Endothelial cell of umbilical vein (primary cell): ENCODE measurements around the gene NRXN3. TPM values are rescaled to one million over a fixed set of nuclear protein-coding genes. Genes with fewer than 3 reads are reported as not detected.

Experiments
- BruUV-seq: library from RNA; stranded (reverse); fragments of 400-500 nt; replicated peaks from 2 replicates; lab custom pipeline; 2021; lab: Mats Ljungman, UMichigan
- CTCF ChIA-PET: fragments of 300-600, 350-600 bp; sonication (Branson Sonifier 250); formaldehyde crosslinking; loops from one replicate; lab custom pipeline; 2021; ENCODE audit warnings: antibody characterized with exemption, inconsistent platforms; lab: Charles Lee
- POLR2A ChIA-PET: fragments of 300-600, 350-600 bp; sonication (Branson Sonifier 250); formaldehyde crosslinking; loops from one replicate; lab custom pipeline; 2021; ENCODE audit warnings: antibody characterized with exemption, inconsistent platforms; lab: Charles Lee
- DNase-seq: peaks from one replicate; pipeline ENCODE4 v3.0.0-alpha.2; 2011; ENCODE audit warnings: low read depth, low spot score
- FAIRE-seq: peaks from 2 replicates; lab custom pipeline; 2011; peaks lifted over from hg19 to GRCh38; lab: Jason Lieb, UNC
- H2AFZ ChIP-seq: 2 replicates; pipeline ENCODE4 v1.6.0; 2012; ENCODE audit warnings: low read depth, low read length, control low read depth, inconsistent platforms
- H3K27ac ChIP-seq: 2 replicates; pipeline ENCODE4 v1.5.1; 2011; ENCODE audit warnings: low read depth, mild to moderate bottlenecking, control low read depth, low read length, moderate library complexity; ENCODE audit not compliant: insufficient read depth
- H3K27me3 ChIP-seq, 2 experiments: 2 replicates each; pipeline versions ENCODE4 v1.6.0 to v1.6.1; 2011; ENCODE audit warnings: low read length in 2 of 2, mixed read lengths in 1 of 2; ENCODE audit not compliant: control insufficient read depth in 2 of 2, insufficient read depth in 2 of 2
- H3K36me3 ChIP-seq, 2 experiments: 2 replicates in 1 of 2; 3 replicates in 1 of 2; pipeline ENCODE4 v1.5.1; 2011; ENCODE audit warnings: low read length in 2 of 2, mild to moderate bottlenecking in 1 of 2, moderate library complexity in 1 of 2; ENCODE audit not compliant: control insufficient read depth in 2 of 2, insufficient read depth in 2 of 2; ENCODE audit errors: extremely low read depth in 1 of 2
- H3K4me1 ChIP-seq: 3 replicates; pipeline ENCODE4 v1.5.1; 2011; ENCODE audit warnings: mild to moderate bottlenecking, low read length; ENCODE audit not compliant: control insufficient read depth, insufficient read depth; ENCODE audit errors: extremely low read depth
- H3K4me2 ChIP-seq: 2 replicates; pipeline ENCODE4 v1.6.1; 2011; ENCODE audit warnings: low read length, control low read depth, mixed read lengths; ENCODE audit not compliant: insufficient read depth
- H3K4me3 ChIP-seq, 3 experiments: fragments of 200-600 bp in 1 of 3; sonication (generic), shearing (Covaris generic) in 1 of 3; replicated peaks in 1 of 3; 2 replicates each; pipeline ENCODE4 v1.5.1; 2011 to 2016; ENCODE audit warnings: control low read depth in 3 of 3, low read length in 3 of 3, mild to moderate bottlenecking in 2 of 3, inconsistent platforms in 1 of 3, low read depth in 1 of 3, moderate library complexity in 1 of 3; ENCODE audit not compliant: insufficient read depth in 1 of 3
- H3K79me2 ChIP-seq: 2 replicates; pipeline ENCODE4 v1.6.0; 2012; ENCODE audit warnings: low read length, inconsistent platforms; ENCODE audit not compliant: control insufficient read depth, insufficient read depth
- H3K9ac ChIP-seq: replicated peaks from 2 replicates; pipeline ENCODE3; 2011; ENCODE audit warnings: low read length, control low read depth; ENCODE audit not compliant: insufficient read depth; ENCODE audit errors: extremely low read depth
- H3K9me1 ChIP-seq: replicated peaks from 3 replicates; pipeline ENCODE4 v1.6.0; 2011; ENCODE audit warnings: mild to moderate bottlenecking, low read length; ENCODE audit not compliant: control insufficient read depth, insufficient read depth; ENCODE audit errors: extremely low read depth
- H3K9me3 ChIP-seq: replicated peaks from 2 replicates; pipeline ENCODE4 v1.5.1; 2012; ENCODE audit warnings: low read length, inconsistent platforms; ENCODE audit not compliant: control insufficient read depth, insufficient read depth
- H4K20me1 ChIP-seq: replicated peaks from 2 replicates; pipeline ENCODE3; 2011; ENCODE audit warnings: mild to moderate bottlenecking, low read length; ENCODE audit not compliant: control insufficient read depth, insufficient read depth; ENCODE audit errors: extremely low read depth
- EZH2 ChIP-seq: IDR thresholded peaks from 2 replicates; pipeline ENCODE4 v1.6.1; 2012; ENCODE audit warnings: borderline replicate concordance, low read depth, mild to moderate bottlenecking, moderate library complexity, low read length, inconsistent platforms; ENCODE audit not compliant: severe bottlenecking
- FOS ChIP-seq: IDR thresholded peaks from 2 replicates; pipeline ENCODE4 v1.6.1; 2011; ENCODE audit warnings: mild to moderate bottlenecking, low read length, moderate library complexity, borderline replicate concordance; ENCODE audit not compliant: insufficient read depth
- GATA2 ChIP-seq: IDR thresholded peaks from 2 replicates; pipeline ENCODE4 v1.7.0; 2011; ENCODE audit warnings: low read depth, mild to moderate bottlenecking, moderate library complexity, mixed read lengths, low read length; ENCODE audit not compliant: insufficient read length, insufficient read depth
- JUN ChIP-seq: IDR thresholded peaks from 2 replicates; pipeline ENCODE4 v1.6.1; 2011; ENCODE audit warnings: borderline replicate concordance, low read depth; ENCODE audit not compliant: insufficient read length, insufficient read depth
- MYC ChIP-seq: IDR thresholded peaks from one replicate; pipeline ENCODE4 v1.6.1; 2011; ENCODE audit warnings: mild to moderate bottlenecking, low read depth, low read length
- POLR2A ChIP-seq: IDR thresholded peaks from 2 replicates; pipeline ENCODE4 v1.6.1; 2012; ENCODE audit warnings: low read depth, mild to moderate bottlenecking, control low read depth, low read length
- POLR2AphosphoS5 ChIP-seq: IDR thresholded peaks from 2 replicates; pipeline ENCODE4 v1.6.1; 2012; ENCODE audit warnings: low read depth, mild to moderate bottlenecking, control low read depth, low read length, moderate library complexity; ENCODE audit not compliant: insufficient read depth
- dilution Hi-C: fragments of 300-500 bp; cut with MboI; formaldehyde crosslinking; loops from one replicate; pipeline ENCODE4 v1.15.0; 2019; ENCODE audit warnings: low sequenced_read_pairs; ENCODE audit not compliant: extremely low pct_ligation_motif_present
- intact Hi-C: fragments of 100-400 bp; cut with micrococcal nuclease; formaldehyde crosslinking; loops from one replicate; pipeline ENCODE4 v1.10.0; 2022
- polyA plus RNA-seq, 4 experiments: library from polyadenylated mRNA; depleted of rRNA in 3 of 4; stranded (reverse) in 3 of 4; unstranded in 1 of 4; fragments of >200 nt; gene quantifications; 2 replicates each; pipeline versions ENCODE4 v1.2.1 to v1.2.3, GENCODE V29; 2011 to 2012; ENCODE audit warnings: missing spikeins in 1 of 4
- total RNA-seq: library from RNA; stranded (reverse); gene quantifications from 2 replicates; pipeline ENCODE4 v1.2.3, GENCODE V29; 2021
- TF ChIP-seq, protein P1 (sequence below), 2 donors: IDR thresholded peaks; 1 replicate in 1 of 2; 2 replicates in 1 of 2; pipeline ENCODE4 v1.5.1; 2011; ENCODE audit warnings: low read length in 2 of 2, mild to moderate bottlenecking in 2 of 2, moderate library complexity in 2 of 2, control low read depth in 1 of 2, inconsistent platforms in 1 of 2, low read depth in 1 of 2; ENCODE audit not compliant: insufficient read depth in 1 of 2; ENCODE audit errors: extremely low read depth in 1 of 2
- TF ChIP-seq, protein P2 (sequence below): IDR thresholded peaks from 2 replicates; pipeline ENCODE4 v1.6.1; 2011; ENCODE audit not compliant: insufficient read depth, insufficient read length

Gene NRXN3
- total and polyA plus RNA-seq, 2 donors (not counting 3 experiments of a cell fraction or from before 2014, with no cell fraction given) = 0.72 to 4.2 TPM

GRCh38 chr14:78253986-78254385 is 83.8 kb downstream of the NRXN3 start:
- no peak overlapping the region for H3K4me3 ChIP-seq
- FAIRE-seq = no peak
- no peaks in the 10 kb centered on the region for H3K27me3 ChIP-seq
- H3K79me2 ChIP-seq = no peaks in the 10 kb centered on the region
- no peak overlapping the region for H3K4me2 ChIP-seq
- dilution Hi-C loops = no loop called here
- intact Hi-C loops = no loop called here
- no peaks in the 10 kb centered on the region for H3K36me3 ChIP-seq
- H3K9me1 ChIP-seq = no peaks in the 10 kb centered on the region
- ChIA-PET CTCF (no interaction called here), POLR2A (no interaction called here)
- H3K27ac ChIP-seq = no peak overlapping the region
- DNase-seq = no peak
- no TSS peak for BruUV-seq
- H3K4me1 ChIP-seq = no peaks in the 10 kb centered on the region
- H3K9me3 ChIP-seq = peaks cover 3% of the 10 kb centered on the region
- H3K9ac ChIP-seq = no peak overlapping the region
- no peaks in the 10 kb centered on the region for H4K20me1 ChIP-seq
- H2AFZ ChIP-seq = no peak overlapping the region
- TF ChIP-seq JUN = no peak
- TF ChIP-seq, protein P1, sequence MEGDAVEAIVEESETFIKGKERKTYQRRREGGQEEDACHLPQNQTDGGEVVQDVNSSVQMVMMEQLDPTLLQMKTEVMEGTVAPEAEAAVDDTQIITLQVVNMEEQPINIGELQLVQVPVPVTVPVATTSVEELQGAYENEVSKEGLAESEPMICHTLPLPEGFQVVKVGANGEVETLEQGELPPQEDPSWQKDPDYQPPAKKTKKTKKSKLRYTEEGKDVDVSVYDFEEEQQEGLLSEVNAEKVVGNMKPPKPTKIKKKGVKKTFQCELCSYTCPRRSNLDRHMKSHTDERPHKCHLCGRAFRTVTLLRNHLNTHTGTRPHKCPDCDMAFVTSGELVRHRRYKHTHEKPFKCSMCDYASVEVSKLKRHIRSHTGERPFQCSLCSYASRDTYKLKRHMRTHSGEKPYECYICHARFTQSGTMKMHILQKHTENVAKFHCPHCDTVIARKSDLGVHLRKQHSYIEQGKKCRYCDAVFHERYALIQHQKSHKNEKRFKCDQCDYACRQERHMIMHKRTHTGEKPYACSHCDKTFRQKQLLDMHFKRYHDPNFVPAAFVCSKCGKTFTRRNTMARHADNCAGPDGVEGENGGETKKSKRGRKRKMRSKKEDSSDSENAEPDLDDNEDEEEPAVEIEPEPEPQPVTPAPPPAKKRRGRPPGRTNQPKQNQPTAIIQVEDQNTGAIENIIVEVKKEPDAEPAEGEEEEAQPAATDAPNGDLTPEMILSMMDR (IDR thresholded peaks at IDR 0.05; ENCODE audit: extremely low read depth in 1 of 2, insufficient read depth in 1 of 2, low read depth in 1 of 2, low read length in 2 of 2) = no peak
- TF ChIP-seq POLR2AphosphoS5 = no peak
- no peak for TF ChIP-seq FOS
- TF ChIP-seq POLR2A = no peak
- TF ChIP-seq, protein P2, sequence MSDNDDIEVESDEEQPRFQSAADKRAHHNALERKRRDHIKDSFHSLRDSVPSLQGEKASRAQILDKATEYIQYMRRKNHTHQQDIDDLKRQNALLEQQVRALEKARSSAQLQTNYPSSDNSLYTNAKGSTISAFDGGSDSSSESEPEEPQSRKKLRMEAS = no peak
- TF ChIP-seq MYC = no peak
- TF ChIP-seq GATA2 = no peak
- TF ChIP-seq EZH2 = no peak
